ENCODE results near the gene SGO2.

SGO2 gene

DNA sequence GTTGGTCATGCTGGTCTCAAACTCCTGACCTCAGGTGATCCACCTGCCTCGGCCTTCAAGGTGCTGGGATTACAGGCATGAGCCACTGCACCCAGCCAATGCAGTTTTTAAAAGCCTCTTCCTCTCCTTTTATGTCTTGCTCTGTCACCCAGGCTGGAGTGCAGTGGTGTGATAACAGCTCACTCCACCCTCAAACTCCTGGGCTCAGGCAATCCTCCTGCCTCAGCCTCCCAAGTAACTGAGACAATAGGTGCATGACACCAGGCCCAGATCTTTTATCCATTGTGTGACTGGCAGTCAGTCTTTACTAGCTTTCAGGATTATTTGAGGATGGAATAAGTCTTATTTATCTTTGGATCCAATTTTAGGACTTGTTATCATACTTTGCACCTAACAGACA, 29.3 kb upstream of the SGO2 start:
- no peaks in the 10 kb centered on the region for H3K4me1 ChIP-seq (ENCODE audit: control insufficient read depth, insufficient read depth, low read length)
- no peak overlapping the region for H3K9ac ChIP-seq (ENCODE audit: low read length)
- H3K27me3 ChIP-seq (ENCODE audit: control insufficient read depth, insufficient read depth, low read length): no peaks in the 10 kb centered on the region
- no peaks in the 10 kb centered on the region for H3K36me3 ChIP-seq (ENCODE audit: control insufficient read depth, insufficient read depth, low read length)
- H3K9me3 ChIP-seq (ENCODE audit: control insufficient read depth, low read length): no peaks in the 10 kb centered on the region
- no peak overlapping the region for H3K4me3 ChIP-seq (ENCODE audit: low read length)

- Histone ChIP-seq H3K4me3 (ENCODE audit: low read length) (no peak overlapping the region), H3K9ac (ENCODE audit: low read length) (no peak overlapping the region), H3K4me1 (ENCODE audit: control insufficient read depth, insufficient read depth, low read length) (no peaks in the 10 kb centered on the region), H3K36me3 (ENCODE audit: control insufficient read depth, insufficient read depth, low read length) (no peaks in the 10 kb centered on the region), H3K9me3 (ENCODE audit: control insufficient read depth, low read length) (no peaks in the 10 kb centered on the region), H3K27me3 (ENCODE audit: control insufficient read depth, insufficient read depth, low read length) (no peaks in the 10 kb centered on the region)
Observed at GRCh38 chr2:200498402-200499162, 27.4 kb upstream of the SGO2 start.

DNA sequence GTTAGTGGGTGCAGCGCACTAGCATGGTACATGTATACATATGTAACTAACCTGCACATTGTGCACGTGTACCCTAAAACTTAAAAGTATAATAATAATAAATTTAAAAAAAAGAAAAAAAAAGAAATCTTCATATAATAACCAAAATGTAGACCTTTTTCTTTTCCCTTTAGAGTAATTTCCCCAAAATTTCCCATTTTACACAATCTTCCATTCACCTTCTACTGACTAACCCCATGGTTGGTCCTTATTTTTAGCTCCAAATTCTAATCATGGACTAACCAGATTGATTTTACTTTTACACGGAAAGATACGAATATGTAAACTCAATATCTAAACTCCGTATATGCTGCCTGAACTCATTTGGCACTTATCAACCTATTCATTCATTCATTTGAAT, 23.8 kb upstream of the SGO2 start:
- no peak overlapping the region for H3K9ac ChIP-seq (ENCODE audit: low read length)
- no peaks in the 10 kb centered on the region for H3K27me3 ChIP-seq (ENCODE audit: control insufficient read depth, insufficient read depth, low read length)
- H3K4me3 ChIP-seq (ENCODE audit: low read length): no peak overlapping the region
- no peaks in the 10 kb centered on the region for H3K9me3 ChIP-seq (ENCODE audit: control insufficient read depth, low read length)
- no peaks in the 10 kb centered on the region for H3K36me3 ChIP-seq (ENCODE audit: control insufficient read depth, insufficient read depth, low read length)
- no peaks in the 10 kb centered on the region for H3K4me1 ChIP-seq (ENCODE audit: control insufficient read depth, insufficient read depth, low read length)

DNA sequence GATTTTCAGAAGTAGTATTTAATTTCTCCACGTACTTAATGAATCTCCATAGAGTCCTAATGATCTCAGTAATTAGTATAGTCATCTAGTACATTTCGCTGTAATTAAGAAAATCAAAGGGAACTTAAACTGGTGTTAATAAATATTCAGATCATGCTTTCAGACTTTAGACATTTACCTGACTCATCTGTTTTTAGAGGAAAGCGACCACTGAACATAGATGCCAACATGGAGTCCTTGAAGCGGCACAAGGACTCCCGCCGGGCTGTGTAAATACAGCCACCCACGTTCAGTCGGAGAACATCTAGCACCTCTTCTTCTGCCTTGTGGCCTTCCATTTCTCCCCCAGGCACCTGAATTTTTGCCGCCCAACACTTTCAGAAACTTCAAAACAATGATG, 19.3 kb upstream of the SGO2 start:
- Histone ChIP-seq H3K4me3 (ENCODE audit: low read length) (no peak overlapping the region), H3K9ac (ENCODE audit: low read length) (no peak overlapping the region), H3K27me3 (ENCODE audit: control insufficient read depth, insufficient read depth, low read length) (peaks cover under 1% of the 10 kb centered on the region), H3K36me3 (ENCODE audit: control insufficient read depth, insufficient read depth, low read length) (no peaks in the 10 kb centered on the region), H3K4me1 (ENCODE audit: control insufficient read depth, insufficient read depth, low read length) (peaks cover 8% of the 10 kb centered on the region), H3K9me3 (ENCODE audit: control insufficient read depth, low read length) (no peaks in the 10 kb centered on the region)

- Histone ChIP-seq H3K4me3 (ENCODE audit: low read length) (no peak overlapping the region), H3K27me3 (ENCODE audit: control insufficient read depth, insufficient read depth, low read length) (peaks cover 5% of the 10 kb centered on the region), H3K9me3 (ENCODE audit: control insufficient read depth, low read length) (no peaks in the 10 kb centered on the region), H3K4me1 (ENCODE audit: control insufficient read depth, insufficient read depth, low read length) (peaks cover 8% of the 10 kb centered on the region), H3K9ac (ENCODE audit: low read length) (no peak overlapping the region), H3K36me3 (ENCODE audit: control insufficient read depth, insufficient read depth, low read length) (no peaks in the 10 kb centered on the region)
Observed at GRCh38 chr2:200507179-200507578, 18.8 kb upstream of the SGO2 start.

DNA sequence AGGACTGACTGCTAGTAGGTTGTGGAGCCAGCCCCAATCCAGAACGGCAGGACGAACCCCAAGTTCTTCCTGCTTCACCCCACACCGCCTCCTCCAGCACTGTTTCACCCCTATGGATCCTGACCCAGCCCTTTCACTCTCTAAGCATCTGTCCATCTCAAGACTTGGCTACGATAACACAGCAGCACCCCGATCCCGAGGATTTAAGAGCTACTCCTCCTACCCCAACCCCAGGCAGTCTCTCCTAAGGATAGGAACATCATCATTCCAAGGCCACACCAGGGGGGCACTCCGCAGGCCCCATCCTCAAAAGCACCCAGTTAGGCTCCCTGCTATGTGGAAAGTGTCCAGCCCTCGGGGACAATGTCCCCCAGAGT, 16.8 kb upstream of the SGO2 start:
- Histone ChIP-seq H3K27me3 (ENCODE audit: control insufficient read depth, insufficient read depth, low read length) (peaks cover 20% of the 10 kb centered on the region), H3K36me3 (ENCODE audit: control insufficient read depth, insufficient read depth, low read length) (no peaks in the 10 kb centered on the region), H3K9ac (ENCODE audit: low read length) (peak overlapping the region; percentile 86), H3K4me1 (ENCODE audit: control insufficient read depth, insufficient read depth, low read length) (peaks cover 8% of the 10 kb centered on the region), H3K4me3 (ENCODE audit: low read length) (peak overlapping the region; percentile 87), H3K9me3 (ENCODE audit: control insufficient read depth, low read length) (no peaks in the 10 kb centered on the region)

- Histone ChIP-seq H3K4me3 (ENCODE audit: low read length) (peak within 1 kb of the TSS; percentile 87), H3K9me3 (ENCODE audit: control insufficient read depth, low read length) (no peaks in the 10 kb centered on the region), H3K36me3 (ENCODE audit: control insufficient read depth, insufficient read depth, low read length) (no peaks in the 10 kb centered on the region), H3K27me3 (ENCODE audit: control insufficient read depth, insufficient read depth, low read length) (peaks cover 20% of the 10 kb centered on the region), H3K4me1 (ENCODE audit: control insufficient read depth, insufficient read depth, low read length) (peaks cover 8% of the 10 kb centered on the region), H3K9ac (ENCODE audit: low read length) (peak within 1 kb of the TSS; percentile 86)
Observed at GRCh38 chr2:200509612-200510433, 16.2 kb upstream of the SGO2 start, which contains the start of gene KCTD18. Gene KCTD18 (minus strand): TSS chr2:200510068. CDS start chr2:200507016, 3,052 bp downstream.

DNA sequence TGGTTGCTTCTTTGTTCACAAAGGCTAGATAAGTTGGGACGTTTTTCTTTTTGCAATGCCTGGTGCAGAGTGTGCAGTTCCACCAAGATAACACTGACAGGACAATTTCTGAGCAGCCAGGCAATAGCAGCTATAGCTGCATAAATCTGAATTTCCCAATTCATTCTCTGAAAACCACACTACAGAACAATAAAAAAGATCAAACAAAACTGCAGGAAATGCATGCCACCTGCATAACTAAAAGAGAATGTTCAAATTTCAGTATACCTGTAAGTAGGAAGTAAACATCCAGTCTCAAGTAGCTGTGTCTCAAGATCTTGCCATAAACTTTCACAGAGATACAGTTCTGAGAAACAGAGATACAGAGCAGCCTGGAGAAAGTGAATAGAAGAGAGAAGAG, 10.9 kb upstream of the SGO2 start:
- no peaks in the 10 kb centered on the region for H3K36me3 ChIP-seq (ENCODE audit: control insufficient read depth, insufficient read depth, low read length)
- no peak overlapping the region for H3K9ac ChIP-seq (ENCODE audit: low read length)
- H3K27me3 ChIP-seq (ENCODE audit: control insufficient read depth, insufficient read depth, low read length): peaks cover 20% of the 10 kb centered on the region
- H3K4me1 ChIP-seq (ENCODE audit: control insufficient read depth, insufficient read depth, low read length): no peaks in the 10 kb centered on the region
- H3K4me3 ChIP-seq (ENCODE audit: low read length): no peak overlapping the region
- peaks cover 4% of the 10 kb centered on the region for H3K9me3 ChIP-seq (ENCODE audit: control insufficient read depth, low read length)

DNA sequence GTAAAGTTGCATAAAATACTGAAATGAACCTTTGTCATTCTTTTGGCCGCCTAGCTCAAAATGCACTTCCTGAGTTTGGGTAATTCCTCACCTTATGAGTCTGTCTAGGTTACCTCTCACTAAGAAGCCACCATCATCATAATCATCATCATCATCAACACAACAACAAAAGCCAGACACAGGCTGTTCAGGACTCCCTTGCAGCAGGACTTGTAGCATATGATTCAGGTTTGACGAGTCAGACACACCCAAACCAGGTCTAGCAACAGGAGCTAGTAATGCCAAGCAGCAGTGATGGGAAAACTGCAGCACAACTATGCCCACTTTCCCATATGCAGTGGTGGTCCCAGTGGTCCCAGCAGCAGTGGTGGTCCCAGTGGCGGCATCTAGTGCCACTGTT, 2.8 kb upstream of the SGO2 start:
- no peak overlapping the region for H3K9ac ChIP-seq (ENCODE audit: low read length)
- H3K36me3 ChIP-seq (ENCODE audit: control insufficient read depth, insufficient read depth, low read length): no peaks in the 10 kb centered on the region
- H3K4me1 ChIP-seq (ENCODE audit: control insufficient read depth, insufficient read depth, low read length): peaks cover 7% of the 10 kb centered on the region
- H3K9me3 ChIP-seq (ENCODE audit: control insufficient read depth, low read length): no peaks in the 10 kb centered on the region
- H3K4me3 ChIP-seq (ENCODE audit: low read length): no peak overlapping the region
- H3K27me3 ChIP-seq (ENCODE audit: control insufficient read depth, insufficient read depth, low read length): peaks cover 21% of the 10 kb centered on the region

GRCh38 chr2:200523604-200524003, 2.4 kb upstream of the SGO2 start:
- H3K4me3 ChIP-seq (ENCODE audit: low read length): no peak overlapping the region
- no peaks in the 10 kb centered on the region for H3K36me3 ChIP-seq (ENCODE audit: control insufficient read depth, insufficient read depth, low read length)
- no peaks in the 10 kb centered on the region for H3K9me3 ChIP-seq (ENCODE audit: control insufficient read depth, low read length)
- H3K9ac ChIP-seq (ENCODE audit: low read length): no peak overlapping the region
- H3K27me3 ChIP-seq (ENCODE audit: control insufficient read depth, insufficient read depth, low read length): peaks cover 21% of the 10 kb centered on the region
- peaks cover 7% of the 10 kb centered on the region for H3K4me1 ChIP-seq (ENCODE audit: control insufficient read depth, insufficient read depth, low read length)

GRCh38 chr2:200525066-200525465, 941 bp upstream of the SGO2 start:
- no peaks in the 10 kb centered on the region for H3K36me3 ChIP-seq (ENCODE audit: control insufficient read depth, insufficient read depth, low read length)
- H3K9ac ChIP-seq (ENCODE audit: low read length): no peak overlapping the region
- peak overlapping the region; percentile 90 for H3K4me3 ChIP-seq (ENCODE audit: low read length)
- peaks cover 21% of the 10 kb centered on the region for H3K27me3 ChIP-seq (ENCODE audit: control insufficient read depth, insufficient read depth, low read length)
- H3K4me1 ChIP-seq (ENCODE audit: control insufficient read depth, insufficient read depth, low read length): peaks cover 7% of the 10 kb centered on the region
- H3K9me3 ChIP-seq (ENCODE audit: control insufficient read depth, low read length): no peaks in the 10 kb centered on the region

DNA sequence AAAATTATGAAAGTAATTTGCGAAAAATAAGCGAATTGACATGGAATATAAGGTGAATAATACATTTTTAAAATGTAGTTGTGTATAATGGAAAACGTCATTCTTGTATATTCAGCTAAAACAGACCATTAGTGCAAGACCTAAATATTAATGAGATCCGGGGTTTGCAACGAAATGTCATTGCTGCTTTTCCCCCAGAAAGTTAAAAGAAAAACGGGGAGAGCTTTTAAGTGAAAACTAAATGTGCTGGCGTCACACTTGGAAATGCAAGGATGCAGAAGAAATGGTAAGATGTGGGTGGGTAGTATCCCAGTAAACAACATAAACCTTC, 491 bp upstream of the SGO2 start:
- Histone ChIP-seq H3K4me1 (ENCODE audit: control insufficient read depth, insufficient read depth, low read length) (peaks cover 7% of the 10 kb centered on the region), H3K36me3 (ENCODE audit: control insufficient read depth, insufficient read depth, low read length) (no peaks in the 10 kb centered on the region), H3K4me3 (ENCODE audit: low read length) (peak overlapping the region; percentile 90), H3K9me3 (ENCODE audit: control insufficient read depth, low read length) (no peaks in the 10 kb centered on the region), H3K9ac (ENCODE audit: low read length) (peak overlapping the region; percentile 59), H3K27me3 (ENCODE audit: control insufficient read depth, insufficient read depth, low read length) (peaks cover 21% of the 10 kb centered on the region)
